RPMI7951 (cell line): ENCODE results near the gene KDM4C. TPM values are rescaled to one million over a fixed set of nuclear protein-coding genes. Genes with fewer than 3 reads are reported as not detected.
"Not testable (repeated sequence)": the region's sequence is repeated elsewhere in the genome, so short reads cannot be mapped to it uniquely, and the experiment has no call there.

Source experiments
- DNase-seq: peaks from one replicate; pipeline ENCODE4 v3.0.0-alpha.2; 2012; ENCODE audit warnings: low read depth
- total RNA-seq: library from RNA; depleted of rRNA; stranded (reverse); fragments of >200 nt; shearing (Covaris generic); gene quantifications from 2 replicates; pipeline ENCODE4 v1.2.3, GENCODE V29; 2014

KDM4C gene
- total RNA-seq, 1 experiment from 2014 or later: 11.1 TPM

DNA sequence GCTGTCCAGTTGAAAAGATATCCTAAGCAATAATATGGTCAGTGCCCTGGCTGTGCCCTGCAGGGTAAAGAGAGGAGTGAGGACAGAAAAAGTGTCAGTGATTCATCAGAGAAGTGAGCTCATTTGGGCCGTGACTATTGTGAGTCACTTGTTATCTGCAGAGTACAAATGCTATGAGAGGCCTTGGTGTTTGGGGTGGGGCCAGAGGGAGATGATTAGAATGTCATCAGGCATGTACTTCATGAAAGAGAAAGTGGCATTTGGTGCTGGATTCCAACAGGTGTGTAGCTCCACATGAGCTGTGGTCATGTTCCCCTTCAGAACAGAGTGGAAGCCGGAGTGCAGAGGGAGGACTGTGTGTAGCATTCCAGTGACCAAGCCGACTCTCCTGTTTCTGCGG lies 174.1 kb downstream of the KDM4C start:
- DNase-seq: peak; percentile 89

DNA sequence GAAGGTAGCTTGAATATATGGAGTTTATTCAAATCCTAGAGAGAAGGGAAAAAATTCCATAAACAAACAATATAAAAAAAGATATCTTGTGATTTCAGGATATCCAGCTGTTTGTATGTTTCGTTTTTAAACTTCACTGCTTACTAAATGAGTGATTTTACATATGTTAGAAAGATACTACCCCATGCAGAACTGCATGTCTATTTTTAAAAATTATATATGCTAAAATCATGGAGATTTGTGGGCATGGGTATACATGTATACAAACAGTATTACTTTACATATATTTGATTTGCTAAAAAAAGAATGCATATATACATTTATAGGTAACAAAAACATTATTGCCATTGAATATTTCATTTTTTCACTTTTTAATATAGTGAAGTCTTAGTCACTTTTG lies 178.3 kb downstream of the KDM4C start:
- no peak for DNase-seq

DNA sequence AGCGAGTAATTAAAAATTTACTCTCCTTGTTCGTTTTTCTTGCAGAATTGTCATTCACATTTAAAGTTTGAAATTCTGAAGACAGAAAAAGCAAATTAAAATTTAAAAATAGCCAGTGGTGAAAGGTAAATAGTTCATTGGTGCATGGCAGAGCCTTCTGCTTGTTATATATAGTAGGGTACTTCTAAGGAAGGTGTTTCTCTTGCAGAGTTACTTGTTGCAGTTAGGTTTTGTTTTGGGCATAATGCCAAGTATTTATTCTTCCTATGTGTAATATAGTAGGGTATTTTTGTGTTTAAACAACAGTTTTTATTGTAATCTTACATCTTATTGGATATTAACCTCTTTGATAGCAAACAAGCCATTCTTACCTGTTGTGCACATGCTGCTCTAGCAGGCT lies 179.4 kb downstream of the KDM4C start:
- DNase-seq: no peak

DNA sequence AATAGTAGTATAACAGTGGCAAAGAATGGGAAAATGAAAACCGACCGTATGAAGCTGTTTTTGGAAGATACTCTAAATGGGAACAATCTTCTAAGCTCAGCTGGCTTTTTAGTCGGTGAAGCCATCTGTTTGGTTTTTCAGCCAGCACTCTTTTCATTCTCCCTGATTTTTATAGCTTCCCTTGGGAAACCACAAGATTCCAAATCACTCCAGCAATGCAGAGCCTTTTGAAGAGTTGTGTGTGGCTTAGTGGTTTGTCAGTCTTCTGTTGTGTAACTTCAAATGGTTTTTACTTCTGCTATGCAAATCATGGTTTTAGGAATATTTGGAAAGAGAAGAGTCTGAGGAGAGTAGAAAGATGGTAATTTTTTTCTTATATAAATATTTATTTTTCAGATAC lies 180.7 kb downstream of the KDM4C start:
- peak; percentile 86 for DNase-seq

DNA sequence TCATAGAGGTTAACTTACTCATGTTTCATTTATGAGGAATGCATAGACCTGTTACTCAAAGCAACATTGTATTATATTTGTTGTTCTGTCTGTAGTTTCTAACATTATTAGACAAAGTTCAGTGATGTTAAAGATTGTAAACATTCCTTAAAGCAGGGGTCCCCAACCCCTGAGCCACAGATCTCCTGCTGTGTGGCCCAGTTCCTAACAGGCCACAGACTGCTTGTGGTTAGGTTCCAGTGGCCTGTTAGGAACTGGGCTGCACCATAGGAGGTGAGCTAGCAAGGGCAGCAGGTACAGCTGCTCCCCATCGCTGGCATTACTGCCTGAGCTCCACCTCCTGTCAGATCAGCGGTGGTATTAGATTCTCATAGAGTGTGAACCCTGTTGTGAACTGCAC lies 181.1 kb downstream of the KDM4C start:
- peak; percentile 6 for DNase-seq

DNA sequence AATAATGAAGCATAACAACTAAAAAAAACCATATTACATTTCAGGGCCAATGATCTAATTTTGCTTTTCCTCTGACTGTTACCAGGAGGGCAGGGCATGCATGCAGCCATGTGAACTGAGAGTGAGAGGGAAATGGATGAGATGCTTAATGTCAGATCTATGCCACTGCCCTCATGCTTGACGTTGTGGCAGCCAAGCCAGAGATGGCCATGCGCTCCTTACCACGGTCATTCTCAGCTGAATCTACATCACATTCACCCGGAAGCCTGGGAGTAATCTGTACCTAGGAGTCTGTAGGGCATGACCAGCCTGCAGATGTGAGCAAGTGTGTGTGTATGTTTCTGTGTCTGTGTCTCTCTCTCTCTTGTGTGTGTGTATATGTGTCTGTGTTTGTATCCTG lies 183.7 kb downstream of the KDM4C start:
- no peak for DNase-seq

DNA sequence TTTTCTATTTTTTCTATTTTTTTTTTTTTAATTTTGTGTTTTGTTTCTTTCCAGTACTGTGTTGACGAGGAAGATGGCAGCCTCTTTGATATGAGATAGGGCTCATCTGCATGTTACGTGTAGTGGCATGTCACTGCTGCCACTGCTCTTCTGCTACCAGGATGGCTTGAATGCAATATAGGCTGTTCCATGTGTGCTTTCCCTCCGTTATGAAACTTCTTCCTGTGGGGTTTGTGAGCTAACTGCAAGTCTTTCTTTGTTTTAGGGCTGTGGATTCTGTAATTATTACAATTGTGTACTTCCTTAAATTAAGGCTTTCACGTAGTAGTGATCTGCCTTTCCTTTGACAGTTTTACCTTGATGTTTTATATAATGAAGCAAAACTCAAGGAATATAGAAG lies 184.6 kb downstream of the KDM4C start:
- DNase-seq: no peak

DNA sequence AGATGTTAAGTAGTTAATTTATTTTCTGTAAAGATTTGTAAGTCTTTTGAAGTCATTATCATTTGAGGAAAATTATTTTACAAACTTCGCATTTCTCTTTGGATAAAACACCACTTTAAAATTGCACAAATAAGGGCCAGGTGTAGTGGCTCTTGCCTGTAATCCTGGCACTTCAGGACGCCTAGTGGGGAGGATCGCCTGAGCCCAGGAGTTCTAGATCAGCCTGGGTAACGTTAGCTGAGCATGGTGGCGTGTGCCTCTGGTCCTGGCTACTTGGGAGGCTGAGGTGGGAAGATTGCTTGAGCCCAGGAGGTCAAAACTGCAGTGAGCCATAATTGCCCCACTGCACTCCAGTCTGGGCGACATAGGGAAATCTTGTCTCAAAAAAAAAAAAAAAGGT lies 185.5 kb downstream of the KDM4C start:
- DNase-seq: no peak

DNA sequence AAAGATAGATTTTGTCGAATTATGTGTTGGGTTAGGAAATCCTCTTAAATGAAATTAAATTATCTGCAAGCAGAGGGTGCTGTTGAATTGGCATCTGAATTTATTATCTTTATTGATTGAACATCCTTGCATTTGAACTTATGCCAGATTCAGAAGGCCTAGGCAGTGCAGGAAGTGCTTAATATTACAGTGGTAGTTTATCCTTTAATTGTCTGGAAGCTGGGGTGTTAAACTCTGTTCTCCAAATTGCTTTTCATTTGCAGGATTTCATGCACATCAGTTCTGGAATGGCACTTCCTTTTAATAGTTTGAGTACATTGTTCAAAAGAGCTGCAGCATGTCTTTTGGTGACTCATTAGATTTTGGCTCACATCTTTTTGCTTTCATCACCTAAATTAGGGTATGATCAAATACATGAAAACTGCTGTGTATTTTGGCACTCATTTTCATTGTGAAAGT lies 186.3 kb downstream of the KDM4C start:
- peak; percentile 50 for DNase-seq

DNA sequence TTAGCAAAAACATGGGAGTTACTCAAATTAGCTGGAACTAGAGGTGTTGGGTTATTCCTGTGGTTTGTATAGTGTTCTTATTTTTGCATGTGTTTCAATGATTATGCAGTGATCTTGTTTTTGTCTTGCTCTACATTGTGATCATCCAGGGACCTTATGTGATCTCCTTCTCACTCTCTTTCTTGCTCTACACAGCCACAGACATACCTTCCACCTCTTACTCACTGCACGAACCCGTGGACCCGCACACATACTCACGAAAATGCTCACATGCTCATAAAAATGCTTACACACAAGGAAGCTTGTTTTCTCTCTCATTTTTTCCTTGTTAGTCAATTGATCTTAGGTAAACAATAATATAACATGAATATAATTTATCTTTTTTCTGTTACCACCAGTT lies 187.1 kb downstream of the KDM4C start:
- DNase-seq: no peak

DNA sequence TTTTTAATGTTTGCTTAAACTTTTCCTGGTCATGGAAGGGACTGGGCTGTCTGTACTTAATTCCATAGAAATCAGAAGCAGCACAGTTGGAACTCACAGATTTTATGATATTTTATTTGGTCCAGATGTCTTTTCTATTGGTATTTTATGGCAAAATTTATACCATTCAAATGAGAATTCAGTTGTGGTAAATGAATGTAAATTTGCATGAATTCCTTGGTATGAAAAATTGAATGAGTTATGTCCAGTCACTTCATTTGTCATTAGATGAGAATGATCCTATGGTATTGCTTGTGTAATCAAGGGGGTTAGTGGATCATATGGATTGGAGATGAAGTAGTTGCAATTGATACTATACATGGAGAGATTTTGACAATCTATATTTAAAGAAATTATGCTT lies 188.0 kb downstream of the KDM4C start:
- DNase-seq: no peak

DNA sequence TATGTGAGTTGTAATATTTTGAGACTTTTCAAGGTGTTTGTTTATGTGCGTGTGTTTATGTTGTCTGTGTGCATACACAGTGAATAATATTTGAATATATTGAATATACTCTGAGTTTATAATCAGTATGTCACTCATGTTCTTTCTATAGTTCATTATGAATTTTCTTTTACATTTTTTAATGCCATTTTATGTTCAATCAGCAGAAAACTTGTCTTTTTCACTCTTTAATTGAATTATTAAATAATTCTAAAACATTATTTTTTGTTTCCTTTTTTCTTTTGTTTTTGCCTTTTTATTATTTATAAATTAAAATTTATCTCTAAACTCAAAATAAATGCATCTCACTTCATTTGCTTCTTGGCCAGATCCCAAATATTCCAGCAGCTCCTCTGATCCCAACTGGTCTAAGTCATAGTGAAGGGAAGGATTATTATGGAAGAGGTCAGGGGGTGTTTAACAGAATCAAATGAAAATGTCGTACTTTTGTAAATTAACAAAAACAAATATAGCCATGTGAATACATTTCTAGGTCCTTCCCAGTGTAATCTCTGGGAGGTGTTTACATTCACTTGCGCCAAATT lies 188.9 kb downstream of the KDM4C start:
- no peak for DNase-seq

DNA sequence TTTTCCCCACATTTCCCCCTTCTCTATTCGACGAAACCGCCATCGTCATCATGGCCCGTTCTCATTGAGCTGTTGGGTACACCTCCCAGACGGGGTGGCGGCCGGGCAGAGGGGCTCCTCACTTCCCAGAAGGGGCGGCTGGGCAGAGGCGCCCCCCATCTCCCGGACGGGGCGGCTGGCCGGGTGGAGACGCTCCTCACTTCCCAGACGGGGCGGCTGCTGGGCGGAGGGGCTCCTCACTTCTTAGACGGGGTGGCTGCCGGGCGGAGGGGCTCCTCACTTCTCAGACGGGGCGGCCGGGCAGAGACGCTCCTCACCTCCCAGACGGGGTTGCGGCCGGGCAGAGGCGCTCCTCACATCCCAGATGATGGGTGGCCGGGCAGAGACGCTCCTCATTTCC lies 191.1 kb downstream of the KDM4C start:
- DNase-seq: not testable (repeated sequence)

DNA sequence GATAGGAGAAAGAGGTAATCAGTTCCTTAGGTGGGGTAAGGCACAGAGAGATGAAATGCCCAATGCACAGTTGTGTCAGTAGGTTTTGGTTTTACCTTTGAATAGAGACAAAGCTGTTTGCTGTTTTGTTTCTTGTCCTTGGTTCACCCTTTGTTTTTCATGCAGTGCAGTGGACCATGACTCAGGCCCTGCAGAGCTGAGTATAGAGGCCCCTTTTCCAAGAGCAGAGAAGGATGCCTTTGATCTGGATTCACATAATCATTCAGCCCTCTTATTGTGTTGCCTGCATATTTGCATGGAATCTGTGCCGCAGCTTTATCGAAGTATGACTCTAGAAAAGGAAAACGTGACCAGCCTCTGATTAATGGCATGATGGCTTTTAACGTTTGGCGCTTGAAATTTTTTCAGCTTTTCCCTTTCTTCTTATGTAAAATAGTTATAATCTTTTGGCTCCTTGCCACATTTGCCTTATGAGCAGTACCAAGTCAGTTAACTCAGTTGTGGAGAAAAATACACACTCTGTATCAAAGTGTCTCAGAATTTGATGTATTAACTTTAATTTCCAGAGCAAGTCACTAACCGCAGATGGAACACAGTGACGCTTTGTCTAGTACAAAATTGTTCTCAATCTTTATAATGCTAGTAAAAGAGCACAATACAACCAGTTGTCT lies 197.6 kb downstream of the KDM4C start:
- peak; percentile 75 for DNase-seq

DNA sequence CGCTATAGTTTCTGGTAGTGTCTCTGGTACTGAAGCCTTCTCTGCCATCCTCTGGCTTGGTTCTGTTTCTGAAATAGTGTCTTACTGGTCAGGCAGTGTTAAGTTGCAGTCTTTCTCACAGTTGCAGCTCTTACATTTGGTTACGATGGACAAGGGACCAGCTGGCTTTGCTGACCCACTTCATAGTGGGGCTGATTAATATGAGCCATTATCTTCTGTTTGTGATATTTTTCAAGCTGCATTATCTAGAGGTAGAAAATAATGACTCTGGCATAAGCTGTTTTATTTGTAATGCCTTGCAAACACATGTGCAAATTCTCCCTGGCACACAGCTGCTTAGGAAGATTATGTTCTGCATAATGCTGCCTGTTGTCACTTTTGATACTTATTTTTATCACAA lies 199.1 kb downstream of the KDM4C start:
- no peak for DNase-seq

DNA sequence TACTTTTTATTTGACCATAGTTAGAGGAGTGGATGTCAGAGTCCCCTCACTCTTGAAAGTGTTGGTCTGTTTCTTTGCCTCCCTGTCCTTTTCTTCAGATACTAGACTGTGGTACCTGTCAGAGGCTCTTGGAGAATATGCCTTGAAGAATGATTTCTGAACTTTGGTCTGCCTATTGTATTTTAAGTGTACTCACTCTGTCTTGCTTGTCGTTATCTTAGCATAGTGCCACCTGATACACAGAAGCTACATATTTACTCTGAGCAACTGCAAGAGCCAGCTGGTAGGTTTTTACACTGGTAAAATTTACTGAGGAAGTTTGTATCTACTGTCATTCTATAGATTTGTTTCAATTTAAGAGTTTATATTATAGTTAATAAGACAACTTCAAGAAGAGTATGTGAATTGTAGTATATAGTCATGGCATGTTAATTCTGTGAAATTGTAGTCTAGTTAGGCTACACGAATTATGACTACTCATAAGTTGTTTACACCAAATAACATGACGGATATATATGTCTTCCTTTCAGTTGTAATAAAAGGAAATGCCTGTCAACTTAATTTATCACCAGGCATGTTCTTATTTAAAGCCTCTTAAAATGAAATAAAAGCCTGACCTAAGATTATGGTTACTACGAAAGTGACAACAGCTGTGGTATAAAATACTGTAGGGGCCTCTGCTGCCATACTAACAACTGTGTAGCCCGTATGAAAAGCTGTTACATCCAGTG lies 201.7 kb downstream of the KDM4C start:
- no peak for DNase-seq

DNA sequence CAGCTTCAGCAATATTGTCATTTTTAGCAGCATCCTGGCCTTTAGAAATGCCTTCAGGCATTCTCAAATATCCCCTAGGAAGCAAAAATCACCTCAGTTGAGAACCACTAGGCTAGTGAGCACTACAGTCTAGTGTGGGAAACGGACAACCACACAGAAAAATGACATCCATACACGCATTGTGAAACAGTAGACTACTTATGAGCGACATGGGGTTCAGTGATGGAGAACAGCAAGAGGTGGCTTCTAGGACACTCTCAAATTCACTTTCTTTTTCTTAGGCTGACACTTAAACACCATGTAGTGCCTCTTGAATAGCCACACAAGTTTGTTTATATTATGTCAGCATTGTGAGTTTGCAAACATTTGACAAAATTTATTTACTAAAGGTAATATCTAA lies 203.0 kb downstream of the KDM4C start:
- DNase-seq: no peak

DNA sequence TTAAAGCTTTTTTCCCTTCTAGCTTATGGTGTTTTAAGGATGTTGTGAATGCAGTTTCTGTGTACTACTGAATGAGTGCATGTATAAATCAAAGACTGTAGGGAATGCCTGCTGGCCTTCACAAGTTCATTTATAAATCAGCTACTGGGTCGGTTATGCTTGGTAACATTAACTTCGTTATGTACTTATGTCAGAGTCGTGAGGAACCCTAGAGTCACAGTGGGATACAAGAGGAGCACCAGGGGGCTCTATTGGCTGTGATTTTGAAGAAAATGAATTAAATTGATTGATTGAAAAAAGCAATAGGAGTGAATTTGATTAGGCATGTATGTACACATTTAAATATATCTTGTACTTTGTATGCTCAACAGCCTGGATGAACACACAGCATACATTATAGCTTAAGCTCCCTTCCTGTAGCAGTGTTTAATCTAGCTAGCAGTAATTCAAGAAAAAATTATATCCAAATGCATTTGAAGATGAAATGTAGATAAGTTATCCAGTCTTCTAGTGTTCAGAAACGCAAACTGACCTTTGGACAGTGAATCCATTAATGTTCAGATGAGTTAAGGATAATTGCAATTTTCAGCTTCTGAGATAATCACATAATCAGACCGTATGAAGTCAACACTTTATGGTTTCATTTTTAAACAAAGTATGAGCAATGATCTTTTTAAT lies 204.2 kb downstream of the KDM4C start:
- no peak for DNase-seq

DNA sequence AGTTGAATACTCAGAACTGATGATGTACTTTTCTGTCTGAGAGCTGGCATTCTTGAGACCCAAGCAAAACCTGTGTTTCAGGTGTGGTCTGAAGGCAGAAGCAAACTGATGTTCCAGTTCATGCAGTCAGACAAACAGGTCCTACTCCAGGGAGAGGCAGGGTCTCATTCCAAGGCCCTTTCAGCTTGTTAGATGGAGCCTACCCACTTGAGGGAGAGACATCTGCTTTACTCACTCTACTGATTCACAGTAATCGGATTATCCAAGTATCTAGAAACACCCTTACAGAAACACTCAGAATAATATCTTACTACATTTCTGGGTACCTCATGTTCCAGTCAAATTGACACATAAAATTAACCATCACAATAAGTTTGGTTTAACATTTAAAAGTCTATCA lies 207.8 kb downstream of the KDM4C start:
- DNase-seq: no peak

DNA sequence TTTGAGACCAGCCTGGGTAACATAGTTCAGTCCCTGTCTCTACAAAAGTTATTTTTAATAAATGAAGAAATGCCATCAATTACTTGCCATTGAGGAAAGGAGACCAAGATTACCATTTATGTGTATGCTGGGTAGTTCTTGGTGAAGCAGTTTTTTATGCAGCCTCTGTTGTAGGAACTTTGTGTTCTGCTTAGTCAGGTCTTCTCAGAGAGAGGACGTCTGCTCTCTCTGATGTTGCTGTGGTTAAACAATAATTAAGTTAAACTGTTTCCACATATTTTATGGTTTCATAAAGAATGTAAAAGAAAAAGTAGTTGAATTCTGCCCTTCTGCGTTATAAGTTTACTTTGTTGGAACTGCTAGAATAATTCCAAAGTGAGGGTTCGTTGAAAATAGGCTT lies 210.5 kb downstream of the KDM4C start:
- peak; percentile 1 for DNase-seq

DNA sequence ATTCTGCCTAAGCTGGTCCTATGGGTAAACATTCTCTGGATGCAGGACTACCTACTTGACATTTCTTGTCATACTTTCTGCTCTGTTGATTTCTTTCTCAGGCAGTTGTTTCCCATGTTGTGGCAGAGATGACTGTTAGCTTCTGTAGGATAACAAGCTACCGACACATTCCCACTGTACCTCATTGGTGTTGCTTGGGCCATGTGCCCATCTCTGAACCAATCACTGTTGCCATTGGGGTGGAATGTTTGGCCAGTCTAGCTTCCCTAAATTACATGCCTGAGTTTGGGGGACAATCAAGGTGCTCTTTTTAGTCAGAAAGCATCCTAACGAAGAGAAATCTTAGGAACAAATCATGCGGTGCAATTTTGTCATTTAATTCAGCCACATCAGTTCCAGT lies 212.0 kb downstream of the KDM4C start:
- DNase-seq: no peak

DNA sequence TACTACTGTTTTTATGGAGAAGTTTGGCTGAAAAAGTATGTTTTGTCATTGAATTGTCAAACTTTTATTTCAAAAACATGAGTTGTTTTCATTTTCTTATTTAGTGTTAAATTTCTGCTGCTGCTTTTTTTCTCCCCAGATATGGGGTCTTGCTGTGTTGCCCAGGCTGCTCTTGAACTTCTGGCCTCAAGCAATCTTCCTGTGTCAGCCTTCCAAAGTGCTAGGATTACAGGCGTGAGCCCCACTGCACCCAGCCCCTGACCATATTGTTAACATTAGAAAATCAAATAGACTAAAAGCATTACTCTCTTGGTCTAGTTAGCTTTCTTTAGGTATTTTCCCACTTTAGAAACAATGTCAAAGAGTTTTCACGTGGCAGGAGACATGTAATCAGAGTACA lies 215.3 kb downstream of the KDM4C start:
- DNase-seq: no peak

DNA sequence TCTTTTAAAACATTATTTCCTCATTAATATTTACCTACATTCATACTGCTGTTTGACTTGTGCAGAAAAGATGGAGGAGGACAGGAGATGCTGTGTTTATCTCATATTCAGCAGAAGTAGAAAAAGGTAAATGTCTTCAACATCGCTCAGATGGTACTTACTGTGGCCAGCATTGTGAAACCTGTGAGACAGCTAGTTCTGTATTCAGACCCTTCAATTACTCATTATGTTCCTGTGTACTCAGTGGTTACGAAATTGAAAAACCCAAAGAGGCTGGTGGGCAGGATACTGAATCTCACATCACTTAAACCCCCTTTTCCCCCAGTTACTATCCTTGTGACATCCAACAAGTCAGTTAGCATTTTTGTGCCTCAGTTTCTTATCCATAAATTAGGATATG lies 216.0 kb downstream of the KDM4C start:
- no peak for DNase-seq
